GM10847 (cell line): ENCODE measurements around the gene ZNF844.

Experiments used
- POLR2A ChIP-seq: IDR thresholded peaks from 2 replicates; pipeline ENCODE4 v1.6.1; 2011; ENCODE audit not compliant: insufficient read length; ENCODE audit errors: extremely low read depth

ZNF844 gene

GRCh38 chr19:12077375-12077774 lies 12.8 kb downstream of the ZNF844 start:
- TF ChIP-seq POLR2A: no peak

- TF ChIP-seq POLR2A: no peak
Observed at GRCh38 chr19:12085074-12085818, 20.7 kb downstream of the ZNF844 start.

GRCh38 chr19:12090807-12091206 lies 26.3 kb downstream of the ZNF844 start:
- TF ChIP-seq POLR2A: no peak

GRCh38 chr19:12092065-12092867 lies 27.7 kb downstream of the ZNF844 start:
- peak; percentile 28 for TF ChIP-seq POLR2A

- TF ChIP-seq POLR2A: no peak
Observed at GRCh38 chr19:12092956-12093355, 28.4 kb downstream of the ZNF844 start.

GRCh38 chr19:12093777-12094176 lies 29.2 kb downstream of the ZNF844 start:
- no peak for TF ChIP-seq POLR2A

- no peak for TF ChIP-seq POLR2A
Observed at GRCh38 chr19:12095111-12095790, 30.7 kb downstream of the ZNF844 start.

GRCh38 chr19:12098040-12098439 lies 33.5 kb downstream of the ZNF844 start:
- no peak for TF ChIP-seq POLR2A

- TF ChIP-seq POLR2A: no peak
Observed at GRCh38 chr19:12111176-12111575, 46.6 kb downstream of the ZNF844 start.

- TF ChIP-seq POLR2A: no peak
Observed at GRCh38 chr19:12111943-12112637, 47.6 kb downstream of the ZNF844 start.

GRCh38 chr19:12112701-12113100 lies 48.2 kb downstream of the ZNF844 start:
- TF ChIP-seq POLR2A: no peak

GRCh38 chr19:12113121-12113520 lies 48.6 kb downstream of the ZNF844 start:
- no peak for TF ChIP-seq POLR2A

GRCh38 chr19:12117201-12117970 lies 52.9 kb downstream of the ZNF844 start:
- no peak for TF ChIP-seq POLR2A

GRCh38 chr19:12126707-12127106 lies 62.2 kb downstream of the ZNF844 start:
- no peak for TF ChIP-seq POLR2A
